GM12872 (cell line): Measurements from ENCODE around the gene CTNND2.

Experiments used
- TF ChIP-seq, protein P1 (sequence below): IDR thresholded peaks from 3 replicates; pipeline ENCODE4 v1.5.1; 2011; ENCODE audit warnings: low read depth, mild to moderate bottlenecking, low read length, moderate library complexity; ENCODE audit not compliant: insufficient read depth

CTNND2 gene

DNA sequence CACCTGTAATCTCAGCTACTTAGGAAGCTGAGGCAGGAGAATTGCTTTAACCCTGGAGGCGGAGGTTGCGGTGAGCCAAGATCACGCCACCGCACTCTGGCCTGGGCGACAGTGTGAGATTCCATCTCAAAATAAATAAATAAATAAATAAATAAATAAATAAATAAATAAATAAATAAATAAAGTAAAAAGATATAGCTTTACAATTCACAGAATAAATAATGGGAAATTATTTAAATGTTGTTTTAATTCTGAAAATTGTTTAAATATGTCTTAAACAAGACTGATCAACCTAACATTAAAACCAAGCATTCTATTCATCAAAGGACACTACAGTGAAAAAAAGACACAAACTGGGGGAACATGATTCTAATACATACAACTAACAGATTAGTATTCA, 357.1 kb downstream of the CTNND2 start:
- TF ChIP-seq, protein P1, sequence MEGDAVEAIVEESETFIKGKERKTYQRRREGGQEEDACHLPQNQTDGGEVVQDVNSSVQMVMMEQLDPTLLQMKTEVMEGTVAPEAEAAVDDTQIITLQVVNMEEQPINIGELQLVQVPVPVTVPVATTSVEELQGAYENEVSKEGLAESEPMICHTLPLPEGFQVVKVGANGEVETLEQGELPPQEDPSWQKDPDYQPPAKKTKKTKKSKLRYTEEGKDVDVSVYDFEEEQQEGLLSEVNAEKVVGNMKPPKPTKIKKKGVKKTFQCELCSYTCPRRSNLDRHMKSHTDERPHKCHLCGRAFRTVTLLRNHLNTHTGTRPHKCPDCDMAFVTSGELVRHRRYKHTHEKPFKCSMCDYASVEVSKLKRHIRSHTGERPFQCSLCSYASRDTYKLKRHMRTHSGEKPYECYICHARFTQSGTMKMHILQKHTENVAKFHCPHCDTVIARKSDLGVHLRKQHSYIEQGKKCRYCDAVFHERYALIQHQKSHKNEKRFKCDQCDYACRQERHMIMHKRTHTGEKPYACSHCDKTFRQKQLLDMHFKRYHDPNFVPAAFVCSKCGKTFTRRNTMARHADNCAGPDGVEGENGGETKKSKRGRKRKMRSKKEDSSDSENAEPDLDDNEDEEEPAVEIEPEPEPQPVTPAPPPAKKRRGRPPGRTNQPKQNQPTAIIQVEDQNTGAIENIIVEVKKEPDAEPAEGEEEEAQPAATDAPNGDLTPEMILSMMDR = no peak

DNA sequence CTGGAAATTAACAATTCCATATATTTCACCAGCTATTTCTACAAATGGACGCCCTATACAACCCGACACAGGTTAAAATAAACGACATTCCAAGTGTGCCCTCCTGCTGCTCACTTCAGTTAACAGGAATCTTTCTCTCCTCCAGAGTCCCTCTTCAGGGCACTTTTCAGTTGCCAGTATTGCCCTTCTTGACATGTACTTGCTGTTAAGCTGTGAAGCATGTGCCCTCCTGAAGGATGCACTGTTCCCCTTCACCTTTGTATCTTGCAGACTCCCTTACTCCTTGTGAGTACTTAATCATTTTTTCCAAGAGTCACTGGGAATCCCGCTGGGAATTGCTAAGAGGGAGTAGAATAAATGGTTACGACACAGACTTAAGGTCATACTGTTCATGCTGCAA, 364.1 kb downstream of the CTNND2 start:
- TF ChIP-seq, protein P1 = no peak

DNA sequence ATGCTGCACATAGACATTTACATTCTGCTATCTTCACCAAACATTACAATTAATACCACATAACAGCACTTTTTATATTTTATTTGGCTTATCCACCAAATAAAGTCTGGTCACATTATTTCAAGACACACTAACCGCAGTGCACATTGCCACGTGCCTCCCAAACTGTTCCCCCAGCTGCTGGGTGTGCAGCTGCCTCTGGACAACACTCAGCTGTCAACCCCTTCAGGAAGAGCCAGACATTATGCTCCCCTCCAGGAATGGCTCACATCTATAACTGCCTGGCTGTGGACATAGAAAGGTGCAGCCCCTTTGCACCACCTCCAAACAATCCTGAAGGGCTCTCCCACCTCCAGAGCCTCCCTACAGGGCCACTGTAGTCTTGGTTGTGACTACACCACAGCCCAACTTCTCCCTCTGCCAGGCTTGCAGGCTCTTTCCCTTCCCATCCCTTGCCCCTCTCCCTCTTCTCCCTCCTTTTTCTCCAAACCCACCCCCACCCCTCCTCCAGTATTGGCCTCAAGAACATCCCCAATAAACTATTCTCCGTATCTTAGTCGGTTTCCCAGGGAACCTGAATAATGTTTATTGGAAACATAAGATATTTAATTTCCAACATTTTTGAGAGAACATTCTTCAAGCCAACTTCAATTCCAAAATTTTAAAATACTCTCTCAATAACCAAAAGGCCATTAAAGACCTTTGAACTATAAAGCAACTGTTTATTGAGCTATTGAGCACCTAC, 372.3 kb downstream of the CTNND2 start:
- TF ChIP-seq, protein P1 = no peak

DNA sequence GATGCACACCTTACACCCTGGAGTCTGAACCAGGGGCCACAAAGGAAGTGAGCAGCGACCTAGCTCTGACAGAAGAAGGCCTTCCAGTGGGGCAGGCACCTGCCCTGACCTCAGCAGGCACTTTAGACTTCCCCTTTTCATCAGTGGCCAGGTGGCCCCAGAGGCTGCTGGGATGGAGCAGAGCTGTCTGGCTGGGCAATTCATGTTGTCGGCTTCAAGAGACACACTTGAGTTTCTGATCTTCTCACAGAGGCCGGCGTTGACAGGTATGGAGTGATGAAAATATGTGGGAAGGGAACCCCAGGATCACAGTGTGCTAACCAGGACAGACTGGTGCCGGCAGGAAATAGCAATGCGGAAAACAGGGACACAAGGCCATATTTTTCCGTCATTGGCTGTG, 375.5 kb downstream of the CTNND2 start:
- TF ChIP-seq, protein P1 = no peak

DNA sequence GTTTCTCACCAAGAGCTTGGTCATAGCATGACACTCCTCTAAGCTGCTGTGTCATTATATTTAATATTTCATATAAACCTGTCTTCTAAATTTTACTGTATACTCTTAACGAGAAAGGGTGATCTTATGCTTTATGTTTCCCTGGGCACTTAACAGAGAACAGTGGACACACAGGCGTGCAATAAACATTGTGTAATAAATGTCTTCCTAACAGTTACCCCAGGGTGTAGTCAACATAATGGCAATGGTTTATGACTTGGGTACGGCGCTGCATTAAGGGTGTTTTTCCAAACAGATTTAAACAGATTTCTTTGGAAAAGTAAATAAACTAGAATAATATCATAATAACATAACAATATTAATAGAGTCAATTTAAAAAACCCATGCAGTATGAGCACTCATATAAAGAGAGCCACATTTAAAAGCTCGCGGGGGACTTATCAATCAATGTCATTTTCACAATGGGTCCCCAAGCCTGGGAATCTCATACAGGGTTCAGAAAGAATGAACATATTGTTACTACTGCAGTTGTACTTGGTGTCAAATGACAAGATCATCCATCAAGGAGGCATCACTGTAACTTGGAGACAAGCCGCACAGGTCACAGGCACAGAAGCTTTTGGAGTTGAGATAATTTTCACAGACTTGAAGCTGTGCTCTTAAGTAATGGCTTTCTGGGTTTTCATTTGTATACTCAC, 376.4 kb downstream of the CTNND2 start:
- TF ChIP-seq, protein P1 = no peak

DNA sequence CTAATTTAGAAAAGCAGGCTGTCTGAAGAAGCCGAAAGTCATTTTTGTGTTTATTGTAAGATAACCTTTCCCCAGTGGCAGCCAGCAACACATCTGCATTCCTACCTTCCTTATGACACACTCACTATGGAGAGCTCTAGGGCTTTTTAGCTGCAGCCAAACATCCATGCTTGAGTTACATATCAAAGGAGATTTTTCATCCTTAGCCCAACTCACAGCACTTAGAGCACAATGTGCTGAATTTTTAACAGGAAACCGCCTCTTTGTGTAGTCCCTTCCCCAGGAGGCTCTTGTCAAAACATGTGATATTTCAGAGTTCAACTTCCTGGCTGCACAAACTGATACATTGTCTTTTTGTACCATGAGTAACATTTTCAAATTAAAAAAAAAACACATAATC, 379.2 kb downstream of the CTNND2 start:
- TF ChIP-seq, protein P1 = no peak

DNA sequence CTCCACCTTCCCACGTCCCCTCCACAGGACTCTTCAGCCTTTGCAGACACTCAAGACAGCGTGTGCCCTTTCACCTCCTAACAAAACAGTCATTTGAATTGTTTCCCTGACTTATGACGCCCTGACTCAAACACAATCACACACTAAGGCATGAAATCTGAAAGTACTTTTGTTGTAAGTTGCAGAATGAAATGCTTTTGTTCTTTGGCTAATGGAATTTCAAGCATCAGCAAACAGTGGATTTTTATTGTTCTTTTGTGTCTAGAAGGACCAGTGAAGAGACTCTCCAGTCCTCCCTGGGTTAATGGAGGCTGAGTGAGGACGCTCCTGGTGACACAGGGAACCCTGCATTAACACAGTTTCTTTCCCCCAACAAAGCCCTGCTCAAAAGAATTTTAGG, 380.1 kb downstream of the CTNND2 start:
- TF ChIP-seq, protein P1 = no peak
